H9 (cell line): ENCODE measurements around the gene SEMA5A. TPM values are rescaled to one million over a fixed set of nuclear protein-coding genes. Genes with fewer than 3 reads are reported as not detected.

Source experiments
- DNase-seq: peaks from one replicate; pipeline ENCODE4 v3.0.0-alpha.2; 2017
- H2AFZ ChIP-seq: one replicate; pipeline ENCODE4 v1.6.1; 2013; ENCODE audit warnings: mild to moderate bottlenecking, low read length, control low read depth, moderate library complexity
- H2AK5ac ChIP-seq: 2 replicates; pipeline ENCODE4 v1.6.1; 2013; ENCODE audit warnings: low read length, control low read depth, mixed read lengths; ENCODE audit not compliant: insufficient read length
- H2BK120ac ChIP-seq: one replicate; pipeline ENCODE4 v1.6.1; 2013; ENCODE audit warnings: low read depth, mild to moderate bottlenecking, low read length, control low read depth, inconsistent platforms; ENCODE audit not compliant: poor library complexity, severe bottlenecking
- H2BK12ac ChIP-seq: 2 replicates; pipeline ENCODE4 v1.6.1; 2013; ENCODE audit warnings: low read length, control low read depth, mixed read lengths, low read depth; ENCODE audit not compliant: insufficient read length
- H2BK15ac ChIP-seq: 2 replicates; pipeline ENCODE4 v1.6.1; 2013; ENCODE audit warnings: low read depth, low read length, control low read depth
- H2BK20ac ChIP-seq: one replicate; pipeline ENCODE4 v1.6.1; 2013; ENCODE audit warnings: low read depth, mild to moderate bottlenecking, low read length, control low read depth, inconsistent platforms; ENCODE audit not compliant: poor library complexity, severe bottlenecking
- H2BK5ac ChIP-seq: 2 replicates; pipeline ENCODE4 v1.6.1; 2013; ENCODE audit warnings: low read length, control low read depth, mixed read lengths; ENCODE audit not compliant: insufficient read length
- H3K14ac ChIP-seq: 2 replicates; pipeline ENCODE4 v1.6.1; 2013; ENCODE audit warnings: low read length, control low read depth; ENCODE audit not compliant: insufficient read depth
- H3K18ac ChIP-seq: 2 replicates; pipeline ENCODE4 v1.6.1; 2013; ENCODE audit warnings: low read depth, mild to moderate bottlenecking, mixed read lengths, low read length, control low read depth; ENCODE audit not compliant: insufficient read length
- H3K23ac ChIP-seq: 2 replicates; pipeline ENCODE4 v1.6.1; 2013; ENCODE audit warnings: low read length, control low read depth, mixed read lengths, low read depth; ENCODE audit not compliant: insufficient read length
- H3K23me2 ChIP-seq: 2 replicates; pipeline ENCODE4 v1.6.1; 2013; ENCODE audit warnings: low read depth, mild to moderate bottlenecking, mixed read lengths, low read length, control low read depth; ENCODE audit not compliant: insufficient read length, poor library complexity, severe bottlenecking
- H3K27ac ChIP-seq: 2 replicates; pipeline ENCODE4 v1.5.1; 2013; ENCODE audit warnings: low read length, control low read depth, mixed read lengths, low read depth; ENCODE audit not compliant: insufficient read length
- H3K27me3 ChIP-seq: 2 replicates; pipeline ENCODE4 v1.6.1; 2013; ENCODE audit warnings: low read length, control low read depth, inconsistent platforms; ENCODE audit not compliant: insufficient read depth
- H3K4ac ChIP-seq: 2 replicates; pipeline ENCODE4 v1.6.1; 2013; ENCODE audit warnings: low read depth, mild to moderate bottlenecking, control low read depth, inconsistent platforms, low read length, moderate library complexity
- H3K4me1 ChIP-seq: 2 replicates; pipeline ENCODE4 v1.6.1; 2013; ENCODE audit warnings: low read length, control low read depth, inconsistent platforms; ENCODE audit not compliant: insufficient read depth
- H3K4me2 ChIP-seq: 2 replicates; pipeline ENCODE4 v1.6.1; 2013; ENCODE audit warnings: low read length, control low read depth, mixed read lengths; ENCODE audit not compliant: insufficient read length, insufficient read depth
- H3K56ac ChIP-seq: 2 replicates; pipeline ENCODE4 v1.6.1; 2013; ENCODE audit warnings: low read depth, mild to moderate bottlenecking, mixed read lengths, low read length, control low read depth; ENCODE audit not compliant: insufficient read length
- H3K79me1 ChIP-seq: 2 replicates; pipeline ENCODE4 v1.6.1; 2013; ENCODE audit warnings: low read depth, mild to moderate bottlenecking, moderate library complexity, low read length, control low read depth, inconsistent platforms; ENCODE audit not compliant: insufficient read depth, poor library complexity, severe bottlenecking
- H3K79me2 ChIP-seq: 2 replicates; pipeline ENCODE4 v1.6.1; 2013; ENCODE audit warnings: low read length, control low read depth, inconsistent platforms; ENCODE audit not compliant: insufficient read depth
- H3K9ac ChIP-seq: 2 replicates; pipeline ENCODE4 v1.6.1; 2013; ENCODE audit warnings: low read length, control low read depth, mixed read lengths; ENCODE audit not compliant: insufficient read length; ENCODE audit errors: extremely low read depth
- H3K9me3 ChIP-seq: one replicate; pipeline ENCODE4 v1.6.1; 2013; ENCODE audit warnings: low read depth, low read length, inconsistent platforms; ENCODE audit not compliant: control insufficient read depth
- H3T11ph ChIP-seq: one replicate; pipeline ENCODE4 v1.6.1; 2013; ENCODE audit warnings: mild to moderate bottlenecking, low read length, control low read depth, inconsistent platforms
- H4K20me1 ChIP-seq: one replicate; pipeline ENCODE4 v1.6.1; 2013; ENCODE audit not compliant: control insufficient read depth, insufficient read length, insufficient read depth
- H4K5ac ChIP-seq: 2 replicates; pipeline ENCODE4 v1.6.1; 2013; ENCODE audit warnings: low read depth, mild to moderate bottlenecking, mixed read lengths, low read length, control low read depth; ENCODE audit not compliant: insufficient read length
- H4K8ac ChIP-seq: replicated peaks from 2 replicates; pipeline ENCODE4 v1.6.1; 2013; ENCODE audit warnings: low read length, control low read depth, mixed read lengths, low read depth; ENCODE audit not compliant: insufficient read length
- H4K91ac ChIP-seq: 2 replicates; pipeline ENCODE4 v1.6.1; 2013; ENCODE audit warnings: low read depth, mild to moderate bottlenecking, moderate library complexity, mixed read lengths, low read length, control low read depth; ENCODE audit not compliant: insufficient read length
- H3K27ac Mint-ChIP-seq, 3 experiments: 2 replicates in 2 of 3; 3 replicates in 1 of 3; pipeline ENCODE4 v1.8.0; 2020 to 2021; ENCODE audit warnings: mixed read lengths in 3 of 3, mild to moderate bottlenecking in 1 of 3, moderate library complexity in 1 of 3
- H3K27me3 Mint-ChIP-seq: 2 replicates; pipeline ENCODE4 v1.8.0; 2021; ENCODE audit warnings: low read depth, mild to moderate bottlenecking, moderate library complexity, mixed read lengths
- H3K36me3 Mint-ChIP-seq, 3 experiments: 2 replicates in 2 of 3; 3 replicates in 1 of 3; pipeline ENCODE4 v1.8.0; 2020 to 2021; ENCODE audit warnings: low read depth in 3 of 3, mixed read lengths in 3 of 3; ENCODE audit not compliant: insufficient read depth in 1 of 3
- H3K4me1 Mint-ChIP-seq, 2 experiments: 2 replicates each; pipeline ENCODE4 v1.8.0; 2020; ENCODE audit warnings: mixed read lengths in 2 of 2
- H3K4me3 Mint-ChIP-seq, 2 experiments: 2 replicates in 1 of 2; 3 replicates in 1 of 2; pipeline ENCODE4 v1.8.0; 2020 to 2021; ENCODE audit warnings: mild to moderate bottlenecking in 2 of 2, mixed read lengths in 2 of 2, moderate library complexity in 1 of 2
- H3K9me3 Mint-ChIP-seq, 2 experiments: 2 replicates in 1 of 2; 3 replicates in 1 of 2; pipeline ENCODE4 v1.8.0; 2020; ENCODE audit warnings: mild to moderate bottlenecking in 2 of 2, mixed read lengths in 2 of 2, moderate library complexity in 1 of 2
- CTCF ChIP-seq: fragments of 200-600 bp; sonication (generic); conservative IDR thresholded peaks from 3 replicates; pipeline ENCODE4 v1.8.0; 2021; ENCODE audit warnings: antibody characterized with exemption, mild to moderate bottlenecking
- WGBS: extraction: QIAGEN DNeasy Blood & Tissue Kit; methylation state at CpG from one replicate; pipeline ENCODE4 v1.1.7; 2013; ENCODE audit warnings: missing lambda C conversion rate, low lambda C conversion rate, mixed read lengths; ENCODE audit not compliant: insufficient read length; ENCODE audit errors: extremely low coverage; 5-methylcytosine and 5-hydroxymethylcytosine counted together
- total RNA-seq: library from RNA; stranded (reverse); gene quantifications from 2 replicates; pipeline ENCODE4 v1.2.1, GENCODE V29; 2021

SEMA5A gene
- total RNA-seq, 1 experiment from 2014 or later = 4.3 TPM

- no peaks in the 10 kb centered on the region for H3K79me1 ChIP-seq
- Mint-ChIP-seq H3K9me3 (peaks cover 15 to 20% of the 10 kb centered on the region in 2 experiments), H3K4me1 (no peaks in the 10 kb centered on the region), H3K27ac (no peak overlapping the region), H3K36me3 (peaks cover 12 to 17% (median 15%) of the 10 kb centered on the region in 3 experiments), H3K4me3 (no peak overlapping the region), H3K27me3 (peaks cover under 1% of the 10 kb centered on the region)
- H2AK5ac ChIP-seq = no peak overlapping the region
- no peak overlapping the region for H4K91ac ChIP-seq
- H3K4ac ChIP-seq = no peak overlapping the region
- no peak for DNase-seq
- no peak overlapping the region for H3K14ac ChIP-seq
- no peak overlapping the region for H2BK5ac ChIP-seq
- H2BK15ac ChIP-seq = no peak overlapping the region
- H3T11ph ChIP-seq = no peak overlapping the region
- H3K27me3 ChIP-seq = no peaks in the 10 kb centered on the region; the same call in 1 of the 2 replicates
- TF ChIP-seq CTCF = no peak
- no peak overlapping the region for H3K4me2 ChIP-seq
- H2BK120ac ChIP-seq = no peak overlapping the region
- no peaks in the 10 kb centered on the region for H3K23me2 ChIP-seq
- no peaks in the 10 kb centered on the region for H3K9me3 ChIP-seq
- no peak overlapping the region for H3K9ac ChIP-seq
- no peak overlapping the region for H3K23ac ChIP-seq
- no peak overlapping the region for H4K8ac ChIP-seq
- no peaks in the 10 kb centered on the region for H3K79me2 ChIP-seq
- no peak overlapping the region for H2BK12ac ChIP-seq
- H3K18ac ChIP-seq = no peak overlapping the region
- no peak overlapping the region for H3K27ac ChIP-seq
- WGBS = no CpG with 5 or more reads among the region's 1 CpG
- H2BK20ac ChIP-seq = no peak overlapping the region
- H4K5ac ChIP-seq = no peak overlapping the region
- no peak overlapping the region for H3K56ac ChIP-seq
- no peaks in the 10 kb centered on the region for H4K20me1 ChIP-seq
- H3K4me1 ChIP-seq = no peaks in the 10 kb centered on the region
- no peak overlapping the region for H2AFZ ChIP-seq
Measured at GRCh38 chr5:9089893-9090292, 456.0 kb downstream of the SEMA5A start.
